HG03565 (cell line): ENCODE data around the gene ZNF322.
"Not testable (repeated sequence)": the region's sequence is repeated elsewhere in the genome, so short reads cannot be mapped to it uniquely, and the experiment has no call there.

Experiments
- ATAC-seq: cut with Tn5 transposase; IDR thresholded peaks from one replicate; pipeline ENCODE4 v1.9.1; 2021; ENCODE audit warnings: mild to moderate bottlenecking, moderate library complexity; ENCODE audit not compliant: unreplicated experiment

The ZNF322 gene, protein sequence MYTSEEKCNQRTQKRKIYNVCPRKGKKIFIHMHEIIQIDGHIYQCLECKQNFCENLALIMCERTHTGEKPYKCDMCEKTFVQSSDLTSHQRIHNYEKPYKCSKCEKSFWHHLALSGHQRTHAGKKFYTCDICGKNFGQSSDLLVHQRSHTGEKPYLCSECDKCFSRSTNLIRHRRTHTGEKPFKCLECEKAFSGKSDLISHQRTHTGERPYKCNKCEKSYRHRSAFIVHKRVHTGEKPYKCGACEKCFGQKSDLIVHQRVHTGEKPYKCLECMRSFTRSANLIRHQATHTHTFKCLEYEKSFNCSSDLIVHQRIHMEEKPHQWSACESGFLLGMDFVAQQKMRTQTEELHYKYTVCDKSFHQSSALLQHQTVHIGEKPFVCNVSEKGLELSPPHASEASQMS

DNA sequence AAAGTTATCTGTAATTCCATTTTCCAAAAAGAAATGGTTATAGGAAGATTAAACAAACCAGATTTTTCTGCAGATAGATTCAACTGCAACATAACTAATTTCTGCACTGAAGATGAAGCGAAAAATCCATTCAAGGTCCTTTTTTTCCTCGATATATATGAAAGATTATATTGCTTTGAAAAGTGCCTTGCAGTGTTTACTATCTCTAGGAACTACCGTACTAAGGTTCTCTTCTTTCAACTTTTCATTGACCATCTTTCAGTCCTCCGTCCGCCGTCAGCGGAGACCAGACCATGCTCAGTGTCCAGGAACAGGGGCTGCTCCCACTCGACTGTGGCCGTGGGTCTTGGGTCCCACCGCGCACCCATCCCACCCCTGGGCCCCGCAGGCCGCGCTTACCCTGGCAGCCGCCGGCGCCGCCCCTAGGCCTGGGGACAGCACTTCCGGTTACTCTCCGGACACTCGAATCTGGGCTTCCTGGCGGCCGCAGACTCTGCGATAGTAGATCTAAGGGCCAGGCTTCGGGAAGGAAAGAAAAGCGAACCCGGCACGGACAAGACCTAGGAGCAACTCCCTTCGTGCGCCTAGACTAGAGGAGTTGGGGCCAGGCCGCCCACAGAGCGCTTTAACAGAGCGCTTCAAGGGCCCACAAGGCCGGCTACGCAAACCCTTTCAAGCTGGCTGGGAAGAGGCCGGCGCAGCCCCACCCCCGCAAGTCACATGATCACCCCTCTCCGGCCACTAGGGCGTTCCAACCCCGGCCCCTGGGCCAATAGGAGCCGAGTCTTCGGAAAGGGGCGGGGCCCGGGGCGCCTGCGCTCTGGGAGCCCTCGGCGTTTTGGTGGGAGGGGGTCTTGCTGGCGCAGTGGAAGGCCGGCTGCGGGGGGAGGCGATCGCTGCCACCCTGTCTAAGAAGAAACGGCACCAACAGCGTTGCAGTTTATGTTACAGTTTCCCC lies at the start of gene ZNF322:
Gene ZNF322, minus strand, starts transcription at position 705 of the 958 bp plus-strand sequence. CDS start 21,193 bp downstream, outside the sequence.
- peak; percentile 89 for ATAC-seq

DNA sequence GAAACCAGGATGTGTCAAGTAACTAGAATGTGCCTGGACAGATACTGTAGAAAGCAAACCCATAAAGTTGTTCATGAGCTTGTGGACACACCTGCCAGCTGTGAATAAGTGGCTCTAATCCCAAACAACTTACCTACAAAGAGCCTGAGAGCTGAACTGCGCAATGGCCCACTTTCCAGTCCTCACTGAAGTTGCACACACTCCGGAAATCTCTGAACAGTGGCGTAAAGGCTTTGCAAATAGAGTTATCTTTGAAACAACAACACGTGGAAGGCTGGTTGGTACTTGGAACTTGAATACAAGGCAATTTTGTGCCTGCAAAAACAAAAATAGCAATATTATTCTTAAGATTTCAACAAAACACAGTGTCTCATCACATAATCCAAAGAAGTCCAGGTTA lies 46.2 kb upstream of the ZNF322 start:
- ATAC-seq: not testable (repeated sequence)

DNA sequence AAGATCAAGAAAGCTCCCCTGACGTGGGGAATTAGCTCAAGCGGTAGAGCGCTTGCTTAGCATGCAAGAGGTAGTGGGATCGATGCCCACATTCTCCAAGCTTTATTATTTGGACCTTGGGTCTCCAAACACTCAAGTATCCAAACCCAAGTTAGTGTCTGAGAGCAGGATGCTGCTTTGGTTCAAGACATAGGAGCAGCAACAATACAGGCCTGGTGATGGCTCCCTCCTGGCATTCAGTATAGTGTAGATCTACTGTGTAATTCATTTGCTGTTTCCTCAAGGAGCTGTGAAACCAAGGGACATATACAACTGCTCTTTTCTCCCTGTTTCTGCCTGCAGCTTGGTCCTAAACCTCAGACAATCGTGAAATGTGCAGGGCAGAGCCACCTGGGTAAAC lies 45.8 kb upstream of the ZNF322 start:
- ATAC-seq: not testable (repeated sequence)

DNA sequence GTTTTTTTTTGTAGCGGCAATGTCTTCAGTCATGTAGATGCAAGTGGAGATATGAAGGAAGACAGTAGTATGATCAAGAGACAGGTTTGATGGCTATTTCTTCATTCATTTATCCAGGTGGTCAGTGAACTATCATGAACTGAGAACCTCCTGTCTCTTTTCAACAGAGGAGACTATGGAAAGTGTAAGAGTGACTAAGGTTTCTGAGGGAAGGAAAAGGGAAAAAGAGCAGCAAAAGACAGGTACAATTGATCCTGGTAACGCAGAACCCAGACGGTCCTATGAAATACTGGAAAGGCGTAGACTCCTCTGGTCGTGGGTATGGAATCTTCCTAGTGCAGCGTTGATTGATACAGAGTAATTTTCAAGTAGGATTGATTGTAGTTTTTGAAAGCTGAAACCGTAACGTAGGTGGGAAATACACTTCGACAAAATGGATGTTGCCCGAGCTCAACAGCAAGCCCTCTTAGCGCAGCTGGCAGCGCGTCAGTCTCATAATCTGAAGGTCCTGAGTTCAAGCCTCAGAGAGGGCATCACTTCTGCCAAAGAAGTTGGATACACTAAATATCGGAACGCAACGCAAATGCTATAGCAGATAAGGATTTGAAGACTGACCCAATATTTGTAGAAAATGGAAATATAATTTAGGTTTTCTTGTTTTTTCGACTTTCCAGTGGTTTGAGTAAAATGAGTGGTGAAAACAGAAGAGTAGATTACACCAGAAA lies 41.6 kb upstream of the ZNF322 start:
- not testable (repeated sequence) for ATAC-seq

DNA sequence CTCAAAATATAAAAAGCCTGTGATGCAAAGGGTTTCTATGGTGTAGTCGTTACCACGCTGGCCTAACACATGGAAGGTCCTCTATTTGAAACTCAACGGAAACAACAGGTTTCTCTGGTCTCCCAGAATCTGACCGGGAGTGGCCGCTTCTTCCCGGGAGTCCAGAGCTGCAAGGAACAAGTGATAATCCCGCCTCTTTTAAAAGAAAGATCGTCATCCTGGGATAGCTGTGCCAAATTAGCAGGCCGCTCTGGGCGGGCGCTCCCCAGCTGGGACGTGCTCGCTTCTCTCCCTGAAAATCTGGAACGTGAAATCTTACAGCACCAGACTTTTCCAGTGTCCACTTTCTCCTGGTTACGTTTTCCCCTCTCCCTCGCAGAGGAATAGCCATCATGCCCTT lies 38.0 kb upstream of the ZNF322 start:
- not testable (repeated sequence) for ATAC-seq

DNA sequence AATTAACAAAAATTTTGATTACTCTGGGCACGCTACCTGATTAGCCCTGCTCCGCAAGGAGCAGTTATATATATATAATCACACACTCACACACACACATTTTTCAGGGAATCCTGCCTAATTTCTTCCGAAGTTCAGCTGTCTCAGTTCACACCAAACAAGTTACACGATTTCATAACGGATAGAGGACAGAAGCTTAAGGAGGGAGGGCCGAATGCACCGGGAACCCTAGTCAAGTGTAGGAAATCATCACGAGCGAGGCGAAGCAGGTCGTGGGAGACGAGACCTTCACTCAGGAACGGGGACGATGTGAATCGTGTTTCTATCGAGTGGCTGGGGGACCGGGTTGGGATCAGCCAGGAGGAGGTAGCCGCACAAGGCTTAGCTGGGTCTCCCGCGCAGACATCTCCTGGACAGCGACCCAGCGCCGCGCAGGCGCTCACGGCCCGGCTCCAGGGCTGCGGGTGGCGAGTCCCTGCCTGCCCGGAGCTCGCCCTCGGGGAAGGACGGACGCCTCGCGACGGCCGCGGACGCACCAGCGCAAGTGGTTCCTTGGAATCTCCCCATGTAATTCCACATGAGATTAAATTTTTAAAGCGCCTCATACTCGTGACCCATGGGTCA lies 29.9 kb upstream of the ZNF322 start:
- not testable (repeated sequence) for ATAC-seq

DNA sequence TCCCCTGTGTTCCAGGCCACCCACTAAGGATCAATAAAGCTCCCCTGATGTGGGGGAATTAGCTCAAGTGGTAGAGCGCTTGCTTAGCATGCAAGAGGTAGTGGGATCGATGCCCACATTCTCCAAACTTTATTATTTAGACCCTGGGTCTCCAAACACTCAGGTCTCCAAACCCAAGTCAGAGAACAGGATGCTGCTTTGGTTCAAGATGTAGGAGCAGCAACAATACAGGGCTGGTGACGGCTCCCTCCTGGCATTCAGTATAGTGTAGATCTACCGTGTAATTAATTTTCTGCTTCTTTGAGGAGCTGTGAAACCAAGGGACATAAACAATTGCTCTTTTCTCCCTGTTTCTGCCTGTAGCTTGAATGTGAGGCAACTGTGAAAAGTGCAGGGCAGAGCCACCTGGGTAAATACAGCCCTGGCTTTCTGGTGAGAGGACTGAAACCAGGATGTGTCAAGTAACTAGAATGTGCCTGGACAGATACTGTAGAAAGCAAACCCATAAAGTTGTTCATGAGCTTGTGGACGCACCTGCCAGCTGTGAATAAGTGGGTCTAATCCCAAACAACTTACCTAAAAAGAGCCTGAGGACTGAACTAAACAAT lies 23.0 kb upstream of the ZNF322 start:
- not testable (repeated sequence) for ATAC-seq

DNA sequence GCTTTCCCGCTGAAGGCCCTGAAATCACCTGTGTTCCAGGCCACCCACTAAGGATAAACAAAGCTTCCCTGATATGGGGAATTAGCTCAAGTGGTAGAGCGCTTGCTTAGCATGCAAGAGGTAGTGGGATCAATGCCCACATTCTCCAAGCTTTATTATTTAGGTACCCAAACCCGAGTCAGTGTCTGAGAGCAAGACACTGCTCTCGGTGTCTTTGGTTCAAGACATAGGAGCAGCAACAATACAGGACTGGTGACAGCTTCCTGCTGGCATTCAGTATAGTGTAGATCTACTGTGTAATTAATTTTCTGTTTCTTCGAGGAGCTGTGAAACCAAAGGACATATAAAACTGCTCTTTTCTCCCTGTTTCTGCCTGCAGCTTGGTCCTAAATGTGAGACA lies 13.7 kb upstream of the ZNF322 start:
- ATAC-seq: not testable (repeated sequence)

DNA sequence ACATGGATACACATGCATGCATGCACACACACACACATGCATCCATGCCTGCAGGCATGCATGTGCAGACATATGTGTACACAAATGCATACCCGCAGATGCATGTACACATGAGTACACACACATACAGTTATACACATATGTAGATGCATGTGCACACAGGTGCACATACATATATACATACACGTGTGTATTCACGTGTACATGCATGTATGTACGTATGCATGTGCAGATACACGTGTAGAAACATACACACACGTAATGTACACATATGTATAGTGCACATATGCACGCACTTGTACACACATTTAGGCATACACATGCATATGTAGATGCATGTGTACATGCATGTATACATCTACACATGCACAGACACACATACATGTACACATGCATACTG lies 11.0 kb upstream of the ZNF322 start:
- not testable (repeated sequence) for ATAC-seq

DNA sequence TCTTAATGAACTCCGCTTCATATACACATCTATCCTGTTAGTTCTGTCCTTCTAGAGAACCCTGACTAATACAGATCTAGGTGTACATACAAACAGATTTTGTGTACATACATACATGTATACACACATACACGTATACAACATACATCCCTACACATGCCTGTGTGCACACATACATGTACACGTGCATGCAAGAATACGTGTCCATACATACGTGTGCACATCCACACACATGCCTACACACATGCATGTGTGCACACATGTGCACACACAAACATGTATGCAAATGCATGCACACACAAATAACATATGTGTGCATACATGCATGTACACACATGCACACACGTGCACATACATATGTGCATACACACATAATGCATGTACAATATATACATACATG lies 10.5 kb upstream of the ZNF322 start:
- ATAC-seq: not testable (repeated sequence)

DNA sequence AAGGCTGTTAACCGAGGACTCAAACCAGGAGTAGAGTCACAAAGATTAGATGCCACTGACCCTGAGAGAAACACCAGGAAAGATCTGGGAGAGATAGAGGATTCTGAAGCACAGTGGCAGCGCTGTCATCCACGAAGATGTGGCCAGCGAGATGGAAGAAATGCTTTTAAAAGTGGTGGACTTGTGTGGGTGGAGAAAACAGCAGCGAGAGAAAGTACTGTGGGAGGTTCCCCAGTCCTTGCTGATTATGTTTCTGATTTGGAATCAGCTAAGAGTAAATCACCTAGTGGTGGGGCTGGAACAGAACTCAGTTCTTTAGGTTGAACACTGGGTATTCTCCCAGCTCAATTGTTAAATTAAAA lies 435 bp upstream of the ZNF322 start:
- no peak for ATAC-seq

DNA sequence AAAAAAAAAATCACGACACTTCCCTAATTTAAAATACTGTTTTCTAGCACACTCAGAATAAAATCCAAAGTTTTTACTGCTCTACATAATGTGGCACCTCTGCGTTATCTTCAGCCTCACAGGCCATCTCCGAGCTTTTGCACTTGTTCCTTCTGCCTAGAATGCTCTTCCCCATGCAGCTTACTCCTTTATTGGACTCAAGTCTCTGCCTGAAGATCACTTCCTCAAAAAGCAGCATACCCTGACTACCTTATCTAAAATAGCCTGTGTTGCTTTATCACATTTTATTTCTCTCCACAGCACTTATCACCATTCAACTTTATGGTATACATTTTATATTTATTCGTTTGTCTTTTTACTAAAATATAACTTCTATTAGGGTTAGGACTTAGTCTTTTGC lies 2.3 kb downstream of the ZNF322 start:
- no peak for ATAC-seq

DNA sequence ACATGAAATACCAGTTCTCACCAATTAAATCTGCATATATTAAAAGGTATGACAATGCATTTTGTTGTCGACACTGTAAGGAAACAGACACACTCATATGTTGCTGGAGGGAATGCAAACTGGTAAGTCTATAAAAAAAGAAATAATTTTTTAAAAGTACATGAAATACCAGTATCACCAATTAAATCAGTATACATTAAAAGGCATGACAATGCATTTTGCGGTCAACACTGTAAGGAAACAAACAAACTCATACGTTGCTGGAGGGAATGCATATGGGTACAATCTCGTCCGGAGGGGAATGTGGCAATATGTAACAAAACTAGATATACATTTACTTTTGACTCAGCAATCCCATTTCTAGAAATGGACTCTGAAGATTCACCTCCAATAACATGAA lies 6.5 kb downstream of the ZNF322 start:
- no peak for ATAC-seq

DNA sequence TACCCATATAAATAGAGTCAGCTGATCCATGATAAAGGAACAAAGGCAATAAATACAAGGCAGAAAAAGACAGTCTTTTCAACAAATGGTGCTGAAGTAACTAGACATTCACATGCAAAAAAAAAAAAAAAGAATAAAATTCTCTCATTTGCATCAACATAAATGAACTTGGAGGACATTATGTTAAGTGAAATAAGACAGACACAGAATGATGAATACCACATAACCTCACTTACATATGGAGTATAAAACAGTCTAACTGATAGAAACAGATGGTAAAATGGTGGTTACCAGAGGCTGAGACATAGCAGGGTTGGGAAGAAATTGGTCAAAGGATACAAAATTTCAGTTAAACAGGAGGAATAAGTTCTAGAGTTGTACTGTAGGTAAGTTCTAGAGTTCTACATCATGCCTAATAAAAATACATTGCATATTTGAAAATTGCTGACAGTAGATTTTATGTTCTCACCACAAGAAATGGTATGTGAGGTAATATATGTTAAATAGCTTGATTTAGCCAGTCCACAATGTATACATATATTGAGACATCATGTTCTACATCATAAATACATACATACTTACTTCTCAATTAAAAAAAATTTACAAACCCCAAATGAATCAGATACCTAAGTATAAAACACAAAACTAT lies 8.3 kb downstream of the ZNF322 start:
- ATAC-seq: no peak

DNA sequence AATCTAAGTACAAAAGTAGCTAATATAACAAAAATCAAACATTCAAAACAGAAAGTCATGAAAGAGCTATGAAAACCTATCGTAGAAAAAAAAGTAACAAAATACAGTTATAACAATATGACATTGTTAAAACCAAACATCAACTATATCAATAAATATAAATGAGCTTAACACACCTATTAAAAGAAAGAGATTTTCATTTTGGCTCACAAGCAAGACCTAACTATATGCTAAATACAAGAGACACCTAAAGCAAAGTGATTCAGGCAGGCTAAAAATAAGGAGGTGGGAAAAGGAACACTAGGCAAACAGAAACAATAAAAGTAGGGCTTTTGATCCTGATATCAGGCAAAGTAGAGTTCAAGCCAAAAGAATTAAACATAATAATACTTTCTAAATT lies 13.5 kb downstream of the ZNF322 start:
- no peak for ATAC-seq

DNA sequence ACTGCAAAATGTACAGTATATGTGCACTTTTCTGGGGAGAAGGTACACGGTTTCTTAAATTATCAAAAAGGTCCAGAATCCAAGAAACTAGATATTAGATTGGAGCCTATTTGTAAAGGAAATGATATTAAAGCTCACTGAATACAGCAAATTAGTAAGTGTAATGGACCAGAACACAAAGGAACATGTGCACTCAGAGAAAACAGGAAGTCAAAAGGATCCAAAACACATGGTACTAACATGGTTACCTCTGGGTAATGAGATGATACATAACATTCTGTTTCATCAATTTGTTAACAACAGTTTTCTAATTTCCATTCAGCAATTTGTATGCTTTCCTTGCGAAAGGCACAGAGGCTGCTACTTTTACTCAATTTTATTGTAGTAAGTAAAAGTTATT lies 18.7 kb downstream of the ZNF322 start:
- no peak for ATAC-seq

DNA sequence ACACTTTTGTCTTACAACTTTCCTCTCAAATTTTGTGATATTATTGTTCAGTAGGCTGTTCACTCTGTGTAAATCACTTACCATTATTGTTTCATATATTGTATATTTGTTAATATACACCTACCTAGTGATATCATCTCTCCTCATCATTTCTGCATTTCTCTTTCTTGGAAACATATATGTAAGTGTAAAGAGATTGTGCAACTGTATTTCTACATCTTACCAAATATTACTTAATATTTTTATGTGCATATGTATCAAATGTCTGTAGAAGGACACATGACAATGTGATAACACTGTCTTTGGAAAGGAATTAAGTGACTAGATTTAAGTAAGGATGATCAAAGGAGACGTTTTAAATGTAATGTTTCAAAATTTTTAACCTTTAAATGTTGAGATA lies 30.2 kb downstream of the ZNF322 start:
- no peak for ATAC-seq

DNA sequence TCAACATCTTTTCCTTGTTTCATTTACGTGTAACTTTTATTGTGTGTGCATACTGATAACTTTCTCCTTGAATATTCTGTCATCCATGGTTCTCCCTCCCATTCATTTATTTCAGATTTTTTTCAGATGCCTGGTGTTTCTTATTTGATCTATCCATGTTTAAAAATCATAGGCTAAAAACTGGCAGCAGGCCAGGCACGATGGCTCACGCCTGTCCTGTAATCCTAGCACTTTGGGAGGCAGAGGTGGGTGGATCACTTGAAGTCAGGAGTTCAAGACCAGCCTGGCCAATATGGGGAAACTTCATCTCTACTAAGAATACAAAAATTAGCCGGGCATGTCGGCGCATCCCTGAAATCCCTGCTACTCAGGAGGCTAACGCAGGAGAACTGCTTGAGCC lies 31.7 kb downstream of the ZNF322 start:
- ATAC-seq: no peak

DNA sequence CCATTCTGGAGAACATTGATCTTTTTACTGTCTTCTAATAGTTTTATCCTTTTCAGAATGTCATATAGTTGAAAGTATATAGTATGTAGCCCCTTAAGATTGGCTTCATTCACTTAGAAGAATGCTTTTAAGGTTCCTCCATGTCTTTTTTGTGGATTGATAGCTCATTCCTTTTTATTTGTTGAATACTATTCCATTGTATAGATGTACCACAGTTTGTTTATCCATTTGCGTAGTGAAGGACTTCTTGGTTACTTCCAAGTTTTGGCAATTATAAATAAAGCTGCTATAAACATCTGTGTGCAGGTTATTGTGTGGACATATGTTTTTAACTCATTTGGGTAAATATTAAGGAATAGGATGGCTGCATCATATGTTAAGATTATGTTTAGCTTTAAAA lies 35.0 kb downstream of the ZNF322 start:
- no peak for ATAC-seq

DNA sequence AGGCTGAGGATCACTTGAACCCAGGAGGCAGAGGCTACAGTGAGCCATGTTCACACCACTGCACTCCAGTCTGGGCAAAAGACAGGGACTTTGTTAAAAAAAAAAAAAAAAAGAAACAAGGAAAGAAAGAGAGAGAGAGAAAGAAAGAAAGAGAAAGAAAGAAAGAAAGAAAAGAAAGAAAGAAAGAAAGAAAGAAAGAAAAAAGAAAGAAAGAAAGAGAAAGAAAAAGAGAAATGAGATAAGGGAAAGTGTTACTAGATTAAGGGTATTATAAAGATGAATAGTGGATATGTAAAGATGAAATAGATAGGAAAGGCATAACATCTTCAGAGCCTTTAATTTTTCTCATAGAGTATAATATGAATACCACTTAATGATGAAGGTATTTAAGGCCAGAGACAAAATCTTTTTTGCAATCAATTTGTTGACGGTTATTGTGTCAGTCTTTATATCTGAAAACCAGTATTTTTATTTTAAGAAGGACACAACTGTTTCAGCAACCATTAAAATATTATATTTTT lies 36.1 kb downstream of the ZNF322 start:
- ATAC-seq: no peak
